K562 (cell line): ENCODE data around the gene RSAD1. TPM values are rescaled to one million over a fixed set of nuclear protein-coding genes. Genes with fewer than 3 reads are reported as not detected.
"Not testable (repeated sequence)": the region's sequence is repeated elsewhere in the genome, so short reads cannot be mapped to it uniquely, and the experiment has no call there.

ENCODE experiments used
- ATAC-seq: fragments of 200-7000 bp; cut with Tn5 transposase; 3 replicates; pipeline ENCODE4 v1.9.1; 2020; ENCODE audit warnings: moderate library complexity
- BruUV-seq: library from RNA; stranded (reverse); fragments of 400-500 nt; replicated peaks from 2 replicates; lab custom pipeline; 2021; lab: Mats Ljungman, UMichigan
- CTCF ChIA-PET: fragments of 300-600 bp; formaldehyde crosslinking; extraction: SDS; loops from one replicate; lab custom pipeline; 2021; ENCODE audit warnings: low intra/inter-chr PET ratio; lab: Yijun Ruan, JAX
- POLR2A ChIA-PET: fragments of 300-600, 350-650 bp; sonication (Branson Sonifier 250); formaldehyde crosslinking; extraction: SDS; loops from one replicate; lab custom pipeline; 2021; ENCODE audit warnings: antibody characterized with exemption, inconsistent platforms; lab: Yijun Ruan, JAX
- DNase-seq, 4 experiments: peaks; one replicate each; pipeline versions ENCODE4 v3.0.0 to v3.0.0-alpha.2; 2011 to 2018; ENCODE audit warnings: low spot score in 3 of 4, mixed read lengths in 3 of 4; ENCODE audit errors: extremely low read depth in 1 of 4
- FAIRE-seq: peaks from 2 replicates; lab custom pipeline; 2011; peaks lifted over from hg19 to GRCh38; lab: Jason Lieb, UNC
- H2AFZ ChIP-seq: 2 replicates; pipeline ENCODE4 v1.6.0; 2011; ENCODE audit warnings: low read depth, low read length, control low read depth, inconsistent platforms
- H3K27ac ChIP-seq: fragments of 200-600 bp; 3 replicates; pipeline ENCODE4 v1.8.0; 2011; ENCODE audit warnings: low read depth, mild to moderate bottlenecking, control low read depth, inconsistent platforms, low read length, moderate library complexity, mixed read lengths; ENCODE audit errors: extremely low read depth
- H3K27me3 ChIP-seq, 2 experiments: fragments of 300-600 bp in 1 of 2; 2 replicates in 1 of 2; 3 replicates in 1 of 2; pipeline versions ENCODE4 v1.6.0 to v1.8.0; 2011; ENCODE audit warnings: inconsistent platforms in 2 of 2, low read length in 2 of 2, mild to moderate bottlenecking in 1 of 2, mixed read lengths in 1 of 2, moderate library complexity in 1 of 2; ENCODE audit not compliant: control insufficient read depth in 2 of 2, insufficient read depth in 2 of 2
- H3K36me3 ChIP-seq: fragments of 300-600 bp; 3 replicates; pipeline ENCODE4 v1.8.0; 2011; ENCODE audit warnings: mild to moderate bottlenecking, low read length, inconsistent platforms; ENCODE audit not compliant: control insufficient read depth, insufficient read depth
- H3K4me1 ChIP-seq, 2 experiments: fragments of 200-600 bp in 1 of 2; replicated peaks in 1 of 2; 2 replicates in 1 of 2; 3 replicates in 1 of 2; pipeline versions ENCODE4 v1.5.1 to v1.8.0; 2011; ENCODE audit warnings: inconsistent platforms in 2 of 2, low read length in 2 of 2, mild to moderate bottlenecking in 1 of 2, mixed read lengths in 1 of 2, moderate library complexity in 1 of 2; ENCODE audit not compliant: control insufficient read depth in 2 of 2, insufficient read depth in 2 of 2
- H3K4me2 ChIP-seq: 2 replicates; pipeline ENCODE4 v1.6.1; 2011; ENCODE audit warnings: low read length, control low read depth, inconsistent platforms, mixed read lengths; ENCODE audit not compliant: insufficient read depth
- H3K4me3 ChIP-seq: fragments of 200-600 bp; sonication (generic), shearing (Covaris generic); 2 replicates; pipeline ENCODE4 v1.5.1; 2016; ENCODE audit warnings: control low read depth, inconsistent platforms
- H3K79me2 ChIP-seq: fragments of 200-600 bp; 3 replicates; pipeline ENCODE4 v1.8.0; 2011; ENCODE audit warnings: low read length, inconsistent platforms; ENCODE audit not compliant: control insufficient read depth, insufficient read depth
- H3K9ac ChIP-seq, 2 experiments: 2 replicates each; pipeline versions ENCODE4 v1.6.0 to v1.6.1; 2011; ENCODE audit warnings: low read depth in 2 of 2, low read length in 2 of 2, control low read depth in 1 of 2, inconsistent platforms in 1 of 2, mild to moderate bottlenecking in 1 of 2, mixed read lengths in 1 of 2; ENCODE audit not compliant: insufficient read depth in 1 of 2
- H3K9me1 ChIP-seq: one replicate; pipeline ENCODE4 v1.6.0; 2011; ENCODE audit warnings: inconsistent platforms, mild to moderate bottlenecking, low read length, moderate library complexity; ENCODE audit not compliant: control insufficient read depth, insufficient read depth
- H3K9me3 ChIP-seq: replicated peaks from 2 replicates; pipeline ENCODE4 v1.5.1; 2011; ENCODE audit warnings: low read depth, low read length, inconsistent platforms; ENCODE audit not compliant: control insufficient read depth, insufficient read depth
- H4K20me1 ChIP-seq: replicated peaks from 2 replicates; pipeline ENCODE4 v1.6.1; 2011; ENCODE audit warnings: low read length, inconsistent platforms, mixed read lengths; ENCODE audit not compliant: control insufficient read depth, insufficient read depth
- GATAD2B ChIP-seq: fragments of 450-650 bp; IDR thresholded peaks from 2 replicates; pipeline ENCODE4 v1.6.1; 2017; ENCODE audit warnings: mild to moderate bottlenecking, borderline replicate concordance
- HDAC2 ChIP-seq: fragments of 450-650 bp; IDR thresholded peaks from 2 replicates; pipeline ENCODE4 v1.6.1; 2016; ENCODE audit warnings: mild to moderate bottlenecking
- MAFF ChIP-seq: IDR thresholded peaks from 2 replicates; pipeline ENCODE4 v1.6.1; 2012; ENCODE audit warnings: low read length, improper control_type of control experiment
- SAP30 ChIP-seq: fragments of 200-600 bp; sonication (generic); IDR thresholded peaks from 2 replicates; pipeline ENCODE4 v1.6.1; 2012; ENCODE audit warnings: borderline replicate concordance, low read depth, mild to moderate bottlenecking, moderate library complexity, low read length, control low read depth, inconsistent platforms; ENCODE audit not compliant: insufficient read depth, poor library complexity, severe bottlenecking
- TCF7L2 ChIP-seq: fragments of 150-350 bp; IDR thresholded peaks from 2 replicates; pipeline ENCODE4 v1.6.1; 2016; ENCODE audit warnings: low read depth, mild to moderate bottlenecking, low read length, moderate library complexity
- ZHX1 ChIP-seq: fragments of 150-350 bp; conservative IDR thresholded peaks from 2 replicates; pipeline ENCODE4 v1.6.1; 2014; ENCODE audit warnings: low read length
- ZNF224 ChIP-seq: sonication (generic); formaldehyde crosslinking; IDR thresholded peaks from 2 replicates; pipeline ENCODE4 v1.8.0; 2022; ENCODE audit warnings: mild to moderate bottlenecking, missing genetic modification reagents
- ZNF3 ChIP-seq: fragments of 250-450 bp; sonication (Bioruptor Pico); IDR thresholded peaks from 2 replicates; pipeline ENCODE4 v1.5.0; 2021; ENCODE audit warnings: mild to moderate bottlenecking, moderate library complexity
- ZNF699 ChIP-seq: fragments of 250-450 bp; sonication (Bioruptor Pico); IDR thresholded peaks from 2 replicates; pipeline ENCODE4 v1.8.0; 2021; ENCODE audit warnings: mild to moderate bottlenecking, moderate library complexity; ENCODE audit not compliant: insufficient replicate concordance
- ZZZ3 ChIP-seq: fragments of 450-650 bp; IDR thresholded peaks from 2 replicates; pipeline ENCODE4 v1.6.1; 2016; ENCODE audit warnings: antibody characterized with exemption, mild to moderate bottlenecking, moderate library complexity
- WGBS: fragments of 100-300 bp; shearing (Covaris generic); methylation state at CpG from one replicate; pipeline ENCODE4 v1.1.6; 2016; ENCODE audit warnings: low coverage, mixed read lengths; ENCODE audit not compliant: insufficient coverage; ENCODE audit errors: missing lambda C conversion rate; 5-methylcytosine and 5-hydroxymethylcytosine counted together
- in situ Hi-C: fragments of 300-500 bp; cut with MboI; formaldehyde crosslinking; loops from 4 replicates; pipeline ENCODE4 v1.15.0; 2018; ENCODE audit warnings: inconsistent platforms, mixed read lengths
- intact Hi-C: fragments of 100-400 bp; cut with micrococcal nuclease; formaldehyde crosslinking; loops from 2 replicates; pipeline ENCODE4 v1.14.2; 2022
- polyA plus RNA-seq, 8 experiments: library from polyadenylated mRNA; depleted of rRNA in 4 of 8; stranded (reverse) in 5 of 8; unstranded in 3 of 8; fragments of >200 nt; fragmentation: Nextera tagmentation in 2 of 8; fragmentation: Illumina TruSeq in 1 of 8; extraction: Ambion mirVana in 2 of 8; extraction: Trizol in 1 of 8; gene quantifications; 2 replicates each; pipeline versions ENCODE4 v1.2.1 to v1.2.3, GENCODE V29; 2011 to 2014; ENCODE audit warnings: inconsistent platforms in 1 of 8, missing spikeins in 1 of 8
- total RNA-seq, 7 experiments: library from RNA; depleted of rRNA in 6 of 7; stranded (reverse); fragments of >200 nt in 6 of 7; fragmentation: Illumina TruSeq in 2 of 7; extraction: Trizol in 2 of 7; gene quantifications; 2 replicates each; pipeline versions ENCODE4 v1.2.1 to v1.2.3, GENCODE V29; 2011 to 2021; ENCODE audit warnings: low replicate concordance in 1 of 7

RSAD1 gene
- total and polyA plus RNA-seq, 9 of the 15 experiments (the other 6 are each of a cell fraction or from before 2014, with no cell fraction given): 4.5 to 42.5 (median 26.8) TPM

- TF ChIP-seq ZHX1: no peak
- no peak for TF ChIP-seq ZNF224 (CRISPR knock-in tag)
- no peak for TF ChIP-seq TCF7L2
- no peak for TF ChIP-seq GATAD2B
- TF ChIP-seq ZNF699 (CRISPR knock-in tag): no peak
- no peak for TF ChIP-seq HDAC2
- no peak for TF ChIP-seq SAP30
Measured at GRCh38 chr17:50474523-50474922, 4.1 kb upstream of the RSAD1 start (continued).

- Histone ChIP-seq H3K36me3 (peaks cover 7% of the 10 kb centered on the region; the same call in 2 of the 3 replicates), H3K4me1 (peaks cover 11 to 30% of the 10 kb centered on the region in 2 experiments; a peak in 4 of 5 replicates), H3K4me2 (no peak overlapping the region), H3K9me3 (no peaks in the 10 kb centered on the region), H3K4me3 (no peak overlapping the region), H3K27me3 (peaks cover 10 to 35% of the 10 kb centered on the region in 2 experiments; a peak in 4 of 5 replicates), H4K20me1 (0 out of 2 replicates have a peak, but pooled peaks cover 3% of the 10 kb centered on the region), H3K27ac (no peak overlapping the region), H2AFZ (no peak overlapping the region), H3K9me1 (no peaks in the 10 kb centered on the region), H3K79me2 (peaks cover 14% of the 10 kb centered on the region), H3K9ac (no peak overlapping the region)
- FAIRE-seq (no peak), ATAC-seq (no peak), DNase-seq (no peak)
- WGBS: 3% methylated on average over 4 of the region's 4 CpGs
- no peak for TF ChIP-seq ZNF3
- TF ChIP-seq MAFF: no peak
- TF ChIP-seq ZZZ3: no peak
- BruUV-seq: no TSS peak
- ChIA-PET POLR2A (no interaction called here), CTCF (no interaction called here)
- in situ Hi-C loops: no loop called here
- intact Hi-C loops: loop anchor here (10.0 kb wide), 1 partner anchor 181 kb away; no protein-coding TSS in a partner anchor
Measured at GRCh38 chr17:50475362-50475761, 3.3 kb upstream of the RSAD1 start.

GRCh38 chr17:50475775-50476544, 2.7 kb upstream of the RSAD1 start:
- POLR2A ChIA-PET: not testable (repeated sequence)
- 79% methylated on average over 11 of the region's 33 CpGs for WGBS

More at GRCh38 chr17:50475775-50476544, 2.7 kb upstream of the RSAD1 start:
- H3K27ac ChIP-seq, in situ Hi-C loops, ATAC-seq, BruUV-seq, H3K9me1 ChIP-seq, H4K20me1 ChIP-seq, H3K9ac ChIP-seq, FAIRE-seq, H3K4me2 ChIP-seq, H2AFZ ChIP-seq, H3K9me3 ChIP-seq, DNase-seq, CTCF ChIA-PET, H3K4me3 ChIP-seq: not testable (repeated sequence)
- Histone ChIP-seq H3K4me1 (peaks cover 11 to 30% of the 10 kb centered on the region in 2 experiments; a peak in 4 of 5 replicates), H3K27me3 (peaks cover 9 to 29% of the 10 kb centered on the region in 2 experiments; a peak in 4 of 5 replicates), H3K36me3 (peaks cover 11% of the 10 kb centered on the region), H3K79me2 (peaks cover 18% of the 10 kb centered on the region)
- intact Hi-C loops: loop anchor here (10.0 kb wide), 1 partner anchor 181 kb away; no protein-coding TSS in a partner anchor
